Neuronal stem cell (in vitro differentiated cells): ENCODE results near the gene MICB. TPM values are rescaled to one million over a fixed set of nuclear protein-coding genes. Genes with fewer than 3 reads are reported as not detected.
A peak's percentile ranks its signal among the peaks of the same experiment; 100 is the strongest.

Source experiments
- DNase-seq: peaks from one replicate; pipeline ENCODE4 v3.0.0-alpha.2; 2013; ENCODE audit warnings: low spot score
- H2AFZ ChIP-seq: one replicate; pipeline ENCODE4 v1.6.1; 2013; ENCODE audit warnings: mild to moderate bottlenecking, low read length, inconsistent platforms
- H2AK5ac ChIP-seq: 2 replicates; pipeline ENCODE4 v1.6.1; 2013; ENCODE audit warnings: low read depth, mild to moderate bottlenecking, inconsistent platforms, low read length, moderate library complexity, mixed read lengths
- H2BK120ac ChIP-seq: 2 replicates; pipeline ENCODE4 v1.6.1; 2013; ENCODE audit warnings: low read depth, mild to moderate bottlenecking, inconsistent platforms, low read length, moderate library complexity, mixed read lengths
- H2BK12ac ChIP-seq: one replicate; pipeline ENCODE4 v1.6.1; 2013; ENCODE audit warnings: low read length, inconsistent platforms
- H2BK15ac ChIP-seq: 2 replicates; pipeline ENCODE4 v1.6.1; 2013; ENCODE audit warnings: mild to moderate bottlenecking, low read length, inconsistent platforms, mixed read lengths
- H2BK5ac ChIP-seq: one replicate; pipeline ENCODE4 v1.6.1; 2013; ENCODE audit warnings: inconsistent platforms, mild to moderate bottlenecking, low read length, moderate library complexity
- H3K14ac ChIP-seq: one replicate; pipeline ENCODE4 v1.6.1; 2013; ENCODE audit warnings: low read length, inconsistent platforms
- H3K18ac ChIP-seq: 2 replicates; pipeline ENCODE4 v1.6.1; 2013; ENCODE audit warnings: low read length, inconsistent platforms
- H3K23ac ChIP-seq: 2 replicates; pipeline ENCODE4 v1.6.1; 2013; ENCODE audit warnings: low read depth, mild to moderate bottlenecking, mixed read lengths, low read length, inconsistent platforms; ENCODE audit not compliant: poor library complexity
- H3K27ac ChIP-seq: replicated peaks from 3 replicates; pipeline ENCODE4 v1.5.1; 2013; ENCODE audit warnings: low read length, inconsistent platforms
- H3K27me3 ChIP-seq, 3 experiments: 2 replicates each; pipeline ENCODE4 v1.6.1; 2013; ENCODE audit warnings: low read length in 3 of 3, mild to moderate bottlenecking in 2 of 3, inconsistent platforms in 1 of 3, low read depth in 1 of 3, mixed read lengths in 1 of 3, moderate library complexity in 1 of 3; ENCODE audit not compliant: control insufficient read depth in 3 of 3, insufficient read depth in 3 of 3
- H3K36me3 ChIP-seq, 2 donors: replicated peaks in 1 of 2; 2 replicates each; pipeline ENCODE4 v1.6.1; 2013; ENCODE audit warnings: low read length in 2 of 2; ENCODE audit not compliant: control insufficient read depth in 2 of 2, insufficient read depth in 2 of 2
- H3K4ac ChIP-seq: 2 replicates; pipeline ENCODE4 v1.6.1; 2013; ENCODE audit warnings: inconsistent platforms, mild to moderate bottlenecking, low read length, moderate library complexity
- H3K4me1 ChIP-seq, 2 donors: 1 replicate in 1 of 2; 2 replicates in 1 of 2; pipeline ENCODE4 v1.6.1; 2013; ENCODE audit warnings: low read length in 2 of 2, low read depth in 1 of 2; ENCODE audit not compliant: control insufficient read depth in 2 of 2, insufficient read depth in 1 of 2
- H3K4me2 ChIP-seq: one replicate; pipeline ENCODE4 v1.6.1; 2013; ENCODE audit warnings: mild to moderate bottlenecking, low read length, inconsistent platforms; ENCODE audit not compliant: insufficient read depth, poor library complexity, severe bottlenecking
- H3K4me3 ChIP-seq, 2 donors: 2 replicates each; pipeline ENCODE4 v1.5.1; 2013; ENCODE audit warnings: low read length in 2 of 2, mild to moderate bottlenecking in 2 of 2, inconsistent platforms in 1 of 2, moderate library complexity in 1 of 2
- H3K79me1 ChIP-seq: one replicate; pipeline ENCODE4 v1.6.1; 2013; ENCODE audit warnings: low read depth, mild to moderate bottlenecking, inconsistent platforms, low read length, moderate library complexity
- H3K9ac ChIP-seq: one replicate; pipeline ENCODE4 v1.6.1; 2013; ENCODE audit warnings: mild to moderate bottlenecking, low read depth, low read length, inconsistent platforms; ENCODE audit not compliant: poor library complexity
- H3K9me3 ChIP-seq, 2 donors: replicated peaks in 1 of 2; 2 replicates each; pipeline versions ENCODE3 to v1.6.1; 2013; ENCODE audit warnings: low read length in 2 of 2, mild to moderate bottlenecking in 2 of 2, inconsistent platforms in 1 of 2, low read depth in 1 of 2, mixed read lengths in 1 of 2, moderate library complexity in 1 of 2; ENCODE audit not compliant: control insufficient read depth in 2 of 2, insufficient read depth in 1 of 2
- H4K8ac ChIP-seq: one replicate; pipeline ENCODE4 v1.6.1; 2013; ENCODE audit warnings: low read depth, mild to moderate bottlenecking, inconsistent platforms, low read length, moderate library complexity
- H4K91ac ChIP-seq: one replicate; pipeline ENCODE4 v1.6.1; 2013; ENCODE audit warnings: low read length, low read depth, mild to moderate bottlenecking, inconsistent platforms; ENCODE audit not compliant: poor library complexity
- WGBS, 2 donors: extraction: QIAGEN DNeasy Blood & Tissue Kit; methylation state at CpG; one replicate each; pipeline ENCODE4 v1.1.7; 2013; ENCODE audit warnings: missing lambda C conversion rate in 2 of 2, mixed read lengths in 1 of 2; ENCODE audit not compliant: insufficient read length in 2 of 2, insufficient replicate concordance in 1 of 2; ENCODE audit errors: extremely low coverage in 2 of 2; 5-methylcytosine and 5-hydroxymethylcytosine counted together
- polyA plus RNA-seq, 2 experiments: library from polyadenylated mRNA; stranded (reverse); fragments of 200-250 nt; gene quantifications; one replicate each; pipeline ENCODE4 v1.2.3, GENCODE V29; 2013

Gene MICB
- polyA plus RNA-seq (2013, experiment 1 of 2) = 9.5 TPM
- 9.4 TPM for polyA plus RNA-seq (2013, experiment 2 of 2)

GRCh38 chr6:31497531-31498476 lies at the start of gene MICB:
TSS of gene MICB (plus strand) at chr6:31498145. CDS start at chr6:31498194, 49 bp downstream.
- no CpG with 5 or more reads among the region's 64 CpGs for WGBS, 2 donors
- Histone ChIP-seq H4K8ac (peak within 1 kb of the TSS; percentile 56), H2AK5ac (peak within 1 kb of the TSS; percentile 94), H3K36me3 (no peaks in the 10 kb centered on the region), H3K18ac (peak within 1 kb of the TSS; percentile 87), H2BK120ac (no peak within 1 kb of the TSS), H2BK15ac (peak within 1 kb of the TSS; percentile 5), H3K9ac (peak within 1 kb of the TSS; percentile 37), H2BK5ac (no peak within 1 kb of the TSS), H3K9me3 (no peaks in the 10 kb centered on the region), H3K23ac (peak within 1 kb of the TSS; percentile 91), H3K4me1 (peaks cover 0 to 11% of the 10 kb centered on the region in 2 donors), H3K27ac (no peak within 1 kb of the TSS), H3K4me2 (peak within 1 kb of the TSS; percentile 89), H3K79me1 (no peaks in the 10 kb centered on the region), H3K4me3 (peak within 1 kb of the TSS; percentile 2 to 73), H3K14ac (no peak within 1 kb of the TSS), H2AFZ (peak within 1 kb of the TSS; percentile 79), H4K91ac (no peak within 1 kb of the TSS), H3K4ac (no peak within 1 kb of the TSS), H2BK12ac (no peak within 1 kb of the TSS), H3K27me3 (peaks cover 0 to 80% (median 28%) of the 10 kb centered on the region in 3 experiments)
- peak; percentile 62 for DNase-seq

- Histone ChIP-seq H2BK5ac (no peak overlapping the region), H3K27me3 (no peaks in the 10 kb centered on the region), H3K18ac (no peak overlapping the region), H3K9me3 (peaks cover 0 to 2% of the 10 kb centered on the region in 2 donors), H4K91ac (no peak overlapping the region), H2AK5ac (no peak overlapping the region), H3K36me3 (no peaks in the 10 kb centered on the region), H3K14ac (no peak overlapping the region), H2AFZ (no peak overlapping the region), H3K4ac (no peak overlapping the region), H3K4me1 (no peaks in the 10 kb centered on the region), H3K4me2 (no peak overlapping the region), H3K4me3 (no peak overlapping the region), H3K27ac (no peak overlapping the region), H2BK120ac (no peak overlapping the region), H3K9ac (no peak overlapping the region), H2BK12ac (no peak overlapping the region), H2BK15ac (no peak overlapping the region), H4K8ac (no peak overlapping the region), H3K23ac (no peak overlapping the region), H3K79me1 (no peaks in the 10 kb centered on the region)
- no CpG with 5 or more reads among the region's 4 CpGs for WGBS, 2 donors
- DNase-seq = no peak
These were observed 47.2 kb upstream of the MICB start for GRCh38 chr6:31450751-31451150.

GRCh38 chr6:31452859-31453258 lies 45.1 kb upstream of the MICB start:
- Histone ChIP-seq H3K4ac (no peak overlapping the region), H4K8ac (no peak overlapping the region), H2BK5ac (no peak overlapping the region)

GRCh38 chr6:31453259-31453658 lies 44.7 kb upstream of the MICB start:
- H2BK5ac ChIP-seq = no peak overlapping the region
- no peak overlapping the region for H2AK5ac ChIP-seq
- DNase-seq = no peak
- H3K4me2 ChIP-seq = no peak overlapping the region
- H2BK120ac ChIP-seq = no peak overlapping the region
- no peak overlapping the region for H2BK15ac ChIP-seq
- no peak overlapping the region for H4K8ac ChIP-seq
- H3K9ac ChIP-seq = no peak overlapping the region
- peaks cover 0 to 2% of the 10 kb centered on the region in 2 donors for H3K9me3 ChIP-seq
- H3K14ac ChIP-seq = no peak overlapping the region
- H3K79me1 ChIP-seq = no peaks in the 10 kb centered on the region
- no peak overlapping the region for H3K4ac ChIP-seq
- H3K4me1 ChIP-seq = no peaks in the 10 kb centered on the region
- H3K36me3 ChIP-seq = no peaks in the 10 kb centered on the region
- no peak overlapping the region for H3K4me3 ChIP-seq
- H2BK12ac ChIP-seq = no peak overlapping the region
- no peak overlapping the region for H3K18ac ChIP-seq
- H3K27me3 ChIP-seq = no peaks in the 10 kb centered on the region
- H3K23ac ChIP-seq = no peak overlapping the region
- H4K91ac ChIP-seq = no peak overlapping the region
- no peak overlapping the region for H3K27ac ChIP-seq
- no CpG with 5 or more reads among the region's 2 CpGs for WGBS, 2 donors
- no peak overlapping the region for H2AFZ ChIP-seq

More at GRCh38 chr6:31452859-31453258, 45.1 kb upstream of the MICB start:
- Histone ChIP-seq H3K18ac (no peak overlapping the region), H3K4me2 (no peak overlapping the region), H3K27ac (no peak overlapping the region), H3K23ac (no peak overlapping the region), H3K4me1 (no peaks in the 10 kb centered on the region), H3K9me3 (peaks cover 0 to 2% of the 10 kb centered on the region in 2 donors), H3K36me3 (no peaks in the 10 kb centered on the region), H3K27me3 (no peaks in the 10 kb centered on the region), H4K91ac (no peak overlapping the region), H2BK120ac (no peak overlapping the region), H3K9ac (no peak overlapping the region), H3K79me1 (no peaks in the 10 kb centered on the region), H2BK15ac (no peak overlapping the region), H3K14ac (no peak overlapping the region), H3K4me3 (no peak overlapping the region), H2AK5ac (no peak overlapping the region), H2AFZ (no peak overlapping the region), H2BK12ac (no peak overlapping the region)
- DNase-seq = no peak
